Fibroblast of mammary gland (primary cell): ENCODE measurements around the gene MFSD6.

Experiments
- DNase-seq: peaks from one replicate; pipeline ENCODE4 v3.0.0-alpha.2; 2010; ENCODE audit warnings: low read depth
- H3K4me3 ChIP-seq: 2 replicates; pipeline ENCODE4 v1.5.1; 2011; ENCODE audit warnings: low read depth, mild to moderate bottlenecking, low read length, moderate library complexity; ENCODE audit not compliant: control insufficient read depth
- TF ChIP-seq, protein P1 (sequence below): conservative IDR thresholded peaks from 2 replicates; pipeline ENCODE4 v1.5.1; 2011; ENCODE audit warnings: low read depth, low read length, inconsistent platforms; ENCODE audit not compliant: control insufficient read depth, insufficient read depth

Gene MFSD6

DNA sequence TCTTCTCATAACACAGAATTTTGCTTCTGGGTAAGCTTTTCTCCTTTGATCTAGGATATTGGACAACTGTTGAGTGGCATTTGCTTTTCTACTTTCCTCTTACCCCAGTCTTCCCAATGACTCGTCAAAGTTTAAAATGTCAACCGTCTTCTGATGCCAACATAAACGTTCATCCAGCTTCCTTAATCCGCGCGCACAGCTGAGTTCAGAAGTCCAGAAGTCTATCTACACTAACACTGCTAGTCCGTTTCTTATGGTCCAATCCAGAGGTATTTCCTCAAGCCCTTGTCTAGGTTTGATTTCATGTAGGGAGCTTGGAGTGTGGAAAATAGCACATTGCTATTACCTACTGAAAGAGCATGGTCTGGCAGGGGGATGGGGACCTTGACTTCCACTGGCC lies 48.7 kb downstream of the MFSD6 start:
- TF ChIP-seq, protein P1, sequence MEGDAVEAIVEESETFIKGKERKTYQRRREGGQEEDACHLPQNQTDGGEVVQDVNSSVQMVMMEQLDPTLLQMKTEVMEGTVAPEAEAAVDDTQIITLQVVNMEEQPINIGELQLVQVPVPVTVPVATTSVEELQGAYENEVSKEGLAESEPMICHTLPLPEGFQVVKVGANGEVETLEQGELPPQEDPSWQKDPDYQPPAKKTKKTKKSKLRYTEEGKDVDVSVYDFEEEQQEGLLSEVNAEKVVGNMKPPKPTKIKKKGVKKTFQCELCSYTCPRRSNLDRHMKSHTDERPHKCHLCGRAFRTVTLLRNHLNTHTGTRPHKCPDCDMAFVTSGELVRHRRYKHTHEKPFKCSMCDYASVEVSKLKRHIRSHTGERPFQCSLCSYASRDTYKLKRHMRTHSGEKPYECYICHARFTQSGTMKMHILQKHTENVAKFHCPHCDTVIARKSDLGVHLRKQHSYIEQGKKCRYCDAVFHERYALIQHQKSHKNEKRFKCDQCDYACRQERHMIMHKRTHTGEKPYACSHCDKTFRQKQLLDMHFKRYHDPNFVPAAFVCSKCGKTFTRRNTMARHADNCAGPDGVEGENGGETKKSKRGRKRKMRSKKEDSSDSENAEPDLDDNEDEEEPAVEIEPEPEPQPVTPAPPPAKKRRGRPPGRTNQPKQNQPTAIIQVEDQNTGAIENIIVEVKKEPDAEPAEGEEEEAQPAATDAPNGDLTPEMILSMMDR: no peak
- no peak overlapping the region for H3K4me3 ChIP-seq
- no peak for DNase-seq

DNA sequence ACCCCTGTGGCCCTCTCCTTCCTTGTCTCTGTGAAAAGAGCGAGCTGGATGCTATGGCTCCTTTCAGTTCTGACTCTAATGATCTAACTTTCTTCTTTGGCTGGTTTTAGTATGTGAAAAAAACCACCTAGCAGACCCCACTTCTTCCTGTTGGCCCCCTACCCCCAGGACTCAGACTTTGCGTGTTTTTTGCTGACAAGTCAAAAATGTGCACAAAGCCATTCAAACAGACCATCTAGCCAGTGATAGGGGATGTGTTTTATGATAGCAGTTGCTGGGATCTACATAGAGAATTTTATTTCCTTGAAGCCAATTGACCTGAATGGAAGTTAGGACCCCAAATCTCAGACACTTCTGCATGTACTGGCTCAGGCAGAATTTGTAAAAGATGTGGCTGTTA lies 49.1 kb downstream of the MFSD6 start:
- TF ChIP-seq, protein P1: no peak
- H3K4me3 ChIP-seq: no peak overlapping the region
- DNase-seq: no peak

- TF ChIP-seq, protein P1: no peak
- no peak for DNase-seq
- no peak overlapping the region for H3K4me3 ChIP-seq
Observed at GRCh38 chr2:190458352-190459107, 50.4 kb downstream of the MFSD6 start.

GRCh38 chr2:190459881-190460280 lies 51.7 kb downstream of the MFSD6 start:
- TF ChIP-seq, protein P1: no peak
- no peak overlapping the region for H3K4me3 ChIP-seq
- no peak for DNase-seq

DNA sequence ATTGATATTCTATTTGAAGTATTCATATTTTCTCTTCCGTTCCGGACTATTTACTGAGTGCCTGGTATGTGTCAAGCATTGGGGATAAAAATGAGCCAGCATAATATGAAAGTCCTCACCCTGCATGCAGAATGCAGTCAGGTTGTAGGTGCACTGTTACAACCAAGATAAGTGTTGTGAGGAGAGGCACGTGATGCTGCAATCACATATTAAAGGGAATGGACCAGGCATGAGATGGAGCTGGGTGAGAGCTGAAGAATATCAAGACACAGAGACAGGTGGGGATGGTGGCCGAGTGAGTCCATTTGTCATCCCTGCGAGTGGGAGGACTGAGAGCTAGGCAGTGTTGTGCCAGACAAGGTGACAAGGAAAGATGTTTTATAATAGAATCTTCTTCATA lies 52.3 kb downstream of the MFSD6 start:
- H3K4me3 ChIP-seq: no peak overlapping the region
- TF ChIP-seq, protein P1: no peak
- DNase-seq: no peak

GRCh38 chr2:190462181-190462580 lies 54.0 kb downstream of the MFSD6 start:
- TF ChIP-seq, protein P1: no peak
- no peak overlapping the region for H3K4me3 ChIP-seq
- DNase-seq: no peak

GRCh38 chr2:190462611-190463010 lies 54.5 kb downstream of the MFSD6 start:
- TF ChIP-seq, protein P1: no peak
- H3K4me3 ChIP-seq: no peak overlapping the region
- no peak for DNase-seq
